GM23338 (cell line): ENCODE data around the gene METTL5. TPM values are rescaled to one million over a fixed set of nuclear protein-coding genes. Genes with fewer than 3 reads are reported as not detected.

Experiments used
- ATAC-seq: fragments of 200-7000 bp; cut with Tn5 transposase; 3 replicates; pipeline ENCODE4 v1.9.1; 2020
- DNase-seq: peaks from one replicate; pipeline ENCODE4 v3.0.0-alpha.2; 2015; ENCODE audit warnings: low spot score
- H2AFZ ChIP-seq: fragments of 200-600 bp; sonication (generic); 2 replicates; pipeline ENCODE4 v1.8.0; 2016; ENCODE audit warnings: antibody characterized with exemption, mild to moderate bottlenecking, moderate library complexity
- H3F3A ChIP-seq: fragments of 200-600 bp; sonication (generic); replicated peaks from 2 replicates; pipeline ENCODE4 v1.8.0; 2017; ENCODE audit warnings: antibody characterized with exemption, mixed run types, low read depth
- H3K27ac ChIP-seq: fragments of 200-600 bp; sonication (generic); 2 replicates; pipeline ENCODE4 v1.6.1; 2016; ENCODE audit warnings: low read depth
- H3K27me3 ChIP-seq: fragments of 200-600 bp; sonication (generic); 2 replicates; pipeline ENCODE4 v1.8.0; 2016; ENCODE audit warnings: mild to moderate bottlenecking, mixed run types, moderate library complexity; ENCODE audit not compliant: insufficient read depth
- H3K36me3 ChIP-seq: fragments of 200-600 bp; sonication (generic); 2 replicates; pipeline ENCODE4 v1.8.0; 2016; ENCODE audit warnings: mild to moderate bottlenecking; ENCODE audit not compliant: insufficient read depth
- H3K4me1 ChIP-seq: fragments of 200-600 bp; sonication (generic); 2 replicates; pipeline ENCODE4 v1.8.0; 2016; ENCODE audit warnings: mild to moderate bottlenecking, moderate library complexity; ENCODE audit not compliant: insufficient read depth
- H3K4me2 ChIP-seq: fragments of 200-600 bp; sonication (generic); 2 replicates; pipeline ENCODE4 v1.7.1; 2017; ENCODE audit warnings: mixed run types
- H3K4me3 ChIP-seq: fragments of 200-600 bp; sonication (generic); 2 replicates; pipeline ENCODE4 v1.6.1; 2016; ENCODE audit warnings: mixed run types
- H3K79me2 ChIP-seq: fragments of 200-600 bp; sonication (generic); replicated peaks from 2 replicates; pipeline ENCODE4 v1.8.0; 2017; ENCODE audit warnings: mild to moderate bottlenecking; ENCODE audit not compliant: insufficient read depth
- H3K9me2 ChIP-seq: fragments of 200-600 bp; sonication (generic); 2 replicates; pipeline ENCODE4 v1.8.0; 2017; ENCODE audit not compliant: insufficient read depth
- H4K20me1 ChIP-seq: fragments of 200-600 bp; sonication (generic); replicated peaks from 2 replicates; pipeline ENCODE4 v1.8.0; 2017; ENCODE audit warnings: mild to moderate bottlenecking; ENCODE audit not compliant: insufficient read depth
- H3K27ac Mint-ChIP-seq: 2 replicates; pipeline ENCODE4 v1.8.0; 2020; ENCODE audit warnings: inconsistent platforms, mild to moderate bottlenecking, moderate library complexity, mixed read lengths
- H3K27me3 Mint-ChIP-seq: 3 replicates; pipeline ENCODE4 v1.8.0; 2022; ENCODE audit warnings: low read depth, mild to moderate bottlenecking, moderate library complexity, mixed read lengths, inconsistent platforms; ENCODE audit not compliant: insufficient read depth, poor library complexity
- H3K36me3 Mint-ChIP-seq: 3 replicates; pipeline ENCODE4 v1.8.0; 2021; ENCODE audit warnings: low read depth, mild to moderate bottlenecking, inconsistent platforms, moderate library complexity, mixed read lengths
- H3K4me1 Mint-ChIP-seq: 3 replicates; pipeline ENCODE4 v1.8.0; 2020; ENCODE audit warnings: mild to moderate bottlenecking, inconsistent platforms, mixed read lengths
- H3K4me3 Mint-ChIP-seq: 3 replicates; pipeline ENCODE4 v1.8.0; 2021; ENCODE audit warnings: moderate library complexity, mild to moderate bottlenecking, inconsistent platforms, mixed read lengths
- H3K9me3 Mint-ChIP-seq: 3 replicates; pipeline ENCODE4 v1.8.0; 2020; ENCODE audit warnings: moderate library complexity, mild to moderate bottlenecking, inconsistent platforms, mixed read lengths
- CREB1 ChIP-seq: fragments of 250-450 bp; sonication (Bioruptor Pico); IDR thresholded peaks from 2 replicates; pipeline ENCODE4 v1.5.0; 2020; ENCODE audit warnings: low read depth, mild to moderate bottlenecking, moderate library complexity
- EZH2 ChIP-seq: fragments of 200-600 bp; sonication (generic); IDR thresholded peaks from one replicate; pipeline ENCODE4 v1.8.0; 2017; ENCODE audit warnings: antibody characterized with exemption, mild to moderate bottlenecking, low read depth; ENCODE audit not compliant: unreplicated experiment
- NANOG ChIP-seq: IDR thresholded peaks from 2 replicates; pipeline ENCODE4 v1.6.1; 2016; ENCODE audit warnings: antibody characterized with exemption, borderline replicate concordance
- POLR2AphosphoS5 ChIP-seq: IDR thresholded peaks from 2 replicates; pipeline ENCODE4 v1.6.1; 2016; ENCODE audit warnings: antibody characterized with exemption, low read depth
- ZNF114 ChIP-seq: fragments of 250-450 bp; sonication (Bioruptor Pico); IDR thresholded peaks from 2 replicates; pipeline ENCODE4 v1.5.0; 2020; ENCODE audit warnings: mild to moderate bottlenecking, moderate library complexity
- polyA plus RNA-seq: library from polyadenylated mRNA; unstranded; fragments of >200 nt; fragmentation: Nextera tagmentation; extraction: Ambion mirVana; gene quantifications from 2 replicates; pipeline ENCODE4 v1.2.1, GENCODE V29; 2016
- total RNA-seq: library from RNA; depleted of rRNA; stranded (reverse); fragments of >200 nt; shearing (Covaris generic); gene quantifications from 2 replicates; pipeline ENCODE4 v1.2.3, GENCODE V29; 2014
- TF ChIP-seq, protein P1 (sequence below), 2 experiments: fragments of 200-600 bp in 1 of 2; sonication (generic) in 1 of 2; conservative IDR thresholded peaks; 2 replicates each; pipeline versions ENCODE4 v1.5.1 to v1.6.1; 2016 to 2017; ENCODE audit warnings: antibody characterized with exemption in 2 of 2, low read depth in 2 of 2, mild to moderate bottlenecking in 2 of 2, moderate library complexity in 1 of 2
- TF ChIP-seq, protein P2 (sequence below): fragments of 250-450 bp; sonication (Bioruptor Pico); IDR thresholded peaks from 2 replicates; pipeline ENCODE4 v1.5.0; 2020; ENCODE audit warnings: mild to moderate bottlenecking, moderate library complexity
- TF ChIP-seq, protein P3 (sequence below): IDR thresholded peaks from one replicate; pipeline ENCODE4 v1.6.1; 2018; ENCODE audit warnings: antibody characterized with exemption; ENCODE audit not compliant: unreplicated experiment

The METTL5 gene
- total and polyA plus RNA-seq, 2 experiments from 2014 or later, result 74.8 to 233 TPM

DNA sequence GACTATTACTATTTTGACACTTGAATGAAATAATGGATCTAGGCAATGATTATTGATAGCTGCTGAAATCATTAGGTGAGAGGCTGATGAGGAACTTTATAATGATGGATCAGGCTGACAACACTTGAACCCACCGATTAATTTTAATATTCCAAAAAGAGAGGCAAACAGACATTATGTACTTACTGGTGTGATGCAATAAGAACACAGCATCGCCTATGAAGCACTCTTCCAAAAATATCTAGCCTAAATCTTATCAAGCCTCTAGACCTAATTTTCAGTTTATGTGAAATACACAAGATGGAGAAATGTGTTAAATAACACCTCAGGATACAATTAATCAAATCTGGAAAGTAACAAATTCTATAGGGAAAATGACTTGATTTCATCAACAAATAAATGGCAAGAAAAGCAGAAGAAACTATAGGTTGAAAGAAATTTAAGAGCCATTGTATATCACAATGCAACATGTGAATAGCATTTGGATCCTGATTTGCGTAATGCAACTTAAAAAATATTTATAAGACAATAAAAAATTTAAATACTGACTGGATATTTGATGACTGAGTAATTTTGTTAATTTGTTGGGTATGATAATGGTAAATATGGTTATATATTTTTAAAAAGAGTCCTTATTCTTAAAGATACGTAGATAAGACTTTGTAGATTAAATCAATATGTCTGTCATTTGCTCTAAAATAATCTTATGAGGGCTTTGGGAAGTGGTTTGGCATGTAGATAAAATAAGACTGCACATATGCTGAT, 43.3 kb downstream of the METTL5 start:
- H3F3A ChIP-seq, result no peaks in the 10 kb centered on the region
- Mint-ChIP-seq H3K27me3 (peaks cover 2% of the 10 kb centered on the region), H3K36me3 (no peaks in the 10 kb centered on the region), H3K4me1 (no peaks in the 10 kb centered on the region), H3K4me3 (no peak overlapping the region), H3K27ac (no peak overlapping the region), H3K9me3 (no peaks in the 10 kb centered on the region)
- ATAC-seq (no peak), DNase-seq (no peak)
- TF ChIP-seq, protein P1, sequence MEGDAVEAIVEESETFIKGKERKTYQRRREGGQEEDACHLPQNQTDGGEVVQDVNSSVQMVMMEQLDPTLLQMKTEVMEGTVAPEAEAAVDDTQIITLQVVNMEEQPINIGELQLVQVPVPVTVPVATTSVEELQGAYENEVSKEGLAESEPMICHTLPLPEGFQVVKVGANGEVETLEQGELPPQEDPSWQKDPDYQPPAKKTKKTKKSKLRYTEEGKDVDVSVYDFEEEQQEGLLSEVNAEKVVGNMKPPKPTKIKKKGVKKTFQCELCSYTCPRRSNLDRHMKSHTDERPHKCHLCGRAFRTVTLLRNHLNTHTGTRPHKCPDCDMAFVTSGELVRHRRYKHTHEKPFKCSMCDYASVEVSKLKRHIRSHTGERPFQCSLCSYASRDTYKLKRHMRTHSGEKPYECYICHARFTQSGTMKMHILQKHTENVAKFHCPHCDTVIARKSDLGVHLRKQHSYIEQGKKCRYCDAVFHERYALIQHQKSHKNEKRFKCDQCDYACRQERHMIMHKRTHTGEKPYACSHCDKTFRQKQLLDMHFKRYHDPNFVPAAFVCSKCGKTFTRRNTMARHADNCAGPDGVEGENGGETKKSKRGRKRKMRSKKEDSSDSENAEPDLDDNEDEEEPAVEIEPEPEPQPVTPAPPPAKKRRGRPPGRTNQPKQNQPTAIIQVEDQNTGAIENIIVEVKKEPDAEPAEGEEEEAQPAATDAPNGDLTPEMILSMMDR (conservative IDR thresholded peaks at IDR 0.05; ENCODE audit: low read depth in 2 of 2), result no peak
- TF ChIP-seq NANOG, result no peak
- TF ChIP-seq POLR2AphosphoS5, result no peak
- TF ChIP-seq CREB1 (CRISPR knock-in tag), result no peak
- no peak for TF ChIP-seq ZNF114 (CRISPR knock-in tag)
- no peak overlapping the region for H3K4me2 ChIP-seq
- H3K27ac ChIP-seq, result no peak overlapping the region
- H3K9me2 ChIP-seq, result 0 out of 2 replicates have a peak, but pooled peaks cover 3% of the 10 kb centered on the region
- H3K36me3 ChIP-seq, result no peaks in the 10 kb centered on the region
- H3K79me2 ChIP-seq, result no peaks in the 10 kb centered on the region
- H3K27me3 ChIP-seq, result no peaks in the 10 kb centered on the region
- H4K20me1 ChIP-seq, result no peaks in the 10 kb centered on the region
- no peaks in the 10 kb centered on the region for H3K4me1 ChIP-seq
- H2AFZ ChIP-seq, result no peak overlapping the region
- no peak overlapping the region for H3K4me3 ChIP-seq

DNA sequence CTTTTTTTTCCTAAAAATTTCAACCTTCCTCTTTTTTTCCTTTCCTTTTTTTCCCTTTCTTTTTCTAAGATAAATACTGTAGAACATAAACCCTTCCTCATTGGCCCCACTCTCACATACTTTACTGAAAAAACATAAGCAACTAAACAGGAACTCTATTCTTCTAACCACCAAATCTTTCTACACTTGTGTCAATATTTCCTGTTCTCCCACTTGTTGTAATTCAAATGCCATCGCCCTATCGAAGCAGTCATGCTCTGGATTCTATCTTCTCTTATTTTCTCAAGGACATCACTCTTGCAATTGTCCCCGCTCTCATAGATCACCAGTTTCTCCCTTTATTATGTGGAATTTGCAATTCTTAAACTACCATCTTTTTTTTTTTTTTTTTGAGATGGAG, 46.3 kb downstream of the METTL5 start:
- no peak for DNase-seq
- Histone ChIP-seq H3K27ac (no peak overlapping the region), H3K9me2 (0 out of 2 replicates have a peak, but pooled peaks cover 3% of the 10 kb centered on the region), H3K27me3 (no peaks in the 10 kb centered on the region), H3F3A (no peaks in the 10 kb centered on the region), H4K20me1 (no peaks in the 10 kb centered on the region), H3K4me1 (no peaks in the 10 kb centered on the region), H2AFZ (no peak overlapping the region), H3K4me3 (no peak overlapping the region), H3K79me2 (no peaks in the 10 kb centered on the region), H3K4me2 (no peak overlapping the region), H3K36me3 (no peaks in the 10 kb centered on the region)
- Mint-ChIP-seq H3K4me1 (no peaks in the 10 kb centered on the region; the same call in 2 of the 3 replicates), H3K9me3 (no peaks in the 10 kb centered on the region), H3K27ac (no peak overlapping the region), H3K4me3 (no peak overlapping the region), H3K27me3 (peaks cover 2% of the 10 kb centered on the region), H3K36me3 (no peaks in the 10 kb centered on the region)
- no peak for ATAC-seq
- TF ChIP-seq, protein P2, sequence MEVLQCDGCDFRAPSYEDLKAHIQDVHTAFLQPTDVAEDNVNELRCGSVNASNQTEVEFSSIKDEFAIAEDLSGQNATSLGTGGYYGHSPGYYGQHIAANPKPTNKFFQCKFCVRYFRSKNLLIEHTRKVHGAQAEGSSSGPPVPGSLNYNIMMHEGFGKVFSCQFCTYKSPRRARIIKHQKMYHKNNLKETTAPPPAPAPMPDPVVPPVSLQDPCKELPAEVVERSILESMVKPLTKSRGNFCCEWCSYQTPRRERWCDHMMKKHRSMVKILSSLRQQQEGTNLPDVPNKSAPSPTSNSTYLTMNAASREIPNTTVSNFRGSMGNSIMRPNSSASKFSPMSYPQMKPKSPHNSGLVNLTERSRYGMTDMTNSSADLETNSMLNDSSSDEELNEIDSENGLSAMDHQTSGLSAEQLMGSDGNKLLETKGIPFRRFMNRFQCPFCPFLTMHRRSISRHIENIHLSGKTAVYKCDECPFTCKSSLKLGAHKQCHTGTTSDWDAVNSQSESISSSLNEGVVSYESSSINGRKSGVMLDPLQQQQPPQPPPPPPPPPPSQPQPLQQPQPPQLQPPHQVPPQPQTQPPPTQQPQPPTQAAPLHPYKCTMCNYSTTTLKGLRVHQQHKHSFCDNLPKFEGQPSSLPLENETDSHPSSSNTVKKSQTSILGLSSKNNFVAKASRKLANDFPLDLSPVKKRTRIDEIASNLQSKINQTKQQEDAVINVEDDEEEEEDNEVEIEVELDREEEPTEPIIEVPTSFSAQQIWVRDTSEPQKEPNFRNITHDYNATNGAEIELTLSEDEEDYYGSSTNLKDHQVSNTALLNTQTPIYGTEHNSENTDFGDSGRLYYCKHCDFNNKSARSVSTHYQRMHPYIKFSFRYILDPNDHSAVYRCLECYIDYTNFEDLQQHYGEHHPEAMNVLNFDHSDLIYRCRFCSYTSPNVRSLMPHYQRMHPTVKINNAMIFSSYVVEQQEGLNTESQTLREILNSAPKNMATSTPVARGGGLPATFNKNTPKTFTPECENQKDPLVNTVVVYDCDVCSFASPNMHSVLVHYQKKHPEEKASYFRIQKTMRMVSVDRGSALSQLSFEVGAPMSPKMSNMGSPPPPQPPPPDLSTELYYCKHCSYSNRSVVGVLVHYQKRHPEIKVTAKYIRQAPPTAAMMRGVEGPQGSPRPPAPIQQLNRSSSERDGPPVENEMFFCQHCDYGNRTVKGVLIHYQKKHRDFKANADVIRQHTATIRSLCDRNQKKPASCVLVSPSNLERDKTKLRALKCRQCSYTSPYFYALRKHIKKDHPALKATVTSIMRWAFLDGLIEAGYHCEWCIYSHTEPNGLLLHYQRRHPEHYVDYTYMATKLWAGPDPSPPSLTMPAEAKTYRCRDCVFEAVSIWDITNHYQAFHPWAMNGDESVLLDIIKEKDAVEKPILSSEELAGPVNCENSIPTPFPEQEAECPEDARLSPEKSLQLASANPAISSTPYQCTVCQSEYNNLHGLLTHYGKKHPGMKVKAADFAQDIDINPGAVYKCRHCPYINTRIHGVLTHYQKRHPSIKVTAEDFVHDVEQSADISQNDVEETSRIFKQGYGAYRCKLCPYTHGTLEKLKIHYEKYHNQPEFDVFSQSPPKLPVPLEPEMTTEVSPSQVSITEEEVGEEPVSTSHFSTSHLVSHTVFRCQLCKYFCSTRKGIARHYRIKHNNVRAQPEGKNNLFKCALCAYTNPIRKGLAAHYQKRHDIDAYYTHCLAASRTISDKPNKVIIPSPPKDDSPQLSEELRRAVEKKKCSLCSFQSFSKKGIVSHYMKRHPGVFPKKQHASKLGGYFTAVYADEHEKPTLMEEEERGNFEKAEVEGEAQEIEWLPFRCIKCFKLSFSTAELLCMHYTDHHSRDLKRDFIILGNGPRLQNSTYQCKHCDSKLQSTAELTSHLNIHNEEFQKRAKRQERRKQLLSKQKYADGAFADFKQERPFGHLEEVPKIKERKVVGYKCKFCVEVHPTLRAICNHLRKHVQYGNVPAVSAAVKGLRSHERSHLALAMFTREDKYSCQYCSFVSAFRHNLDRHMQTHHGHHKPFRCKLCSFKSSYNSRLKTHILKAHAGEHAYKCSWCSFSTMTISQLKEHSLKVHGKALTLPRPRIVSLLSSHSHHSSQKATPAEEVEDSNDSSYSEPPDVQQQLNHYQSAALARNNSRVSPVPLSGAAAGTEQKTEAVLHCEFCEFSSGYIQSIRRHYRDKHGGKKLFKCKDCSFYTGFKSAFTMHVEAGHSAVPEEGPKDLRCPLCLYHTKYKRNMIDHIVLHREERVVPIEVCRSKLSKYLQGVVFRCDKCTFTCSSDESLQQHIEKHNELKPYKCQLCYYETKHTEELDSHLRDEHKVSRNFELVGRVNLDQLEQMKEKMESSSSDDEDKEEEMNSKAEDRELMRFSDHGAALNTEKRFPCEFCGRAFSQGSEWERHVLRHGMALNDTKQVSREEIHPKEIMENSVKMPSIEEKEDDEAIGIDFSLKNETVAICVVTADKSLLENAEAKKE (CRISPR knock-in tag), result no peak
- TF ChIP-seq CREB1 (CRISPR knock-in tag) (no peak), EZH2 (no peak)
- TF ChIP-seq, protein P3, sequence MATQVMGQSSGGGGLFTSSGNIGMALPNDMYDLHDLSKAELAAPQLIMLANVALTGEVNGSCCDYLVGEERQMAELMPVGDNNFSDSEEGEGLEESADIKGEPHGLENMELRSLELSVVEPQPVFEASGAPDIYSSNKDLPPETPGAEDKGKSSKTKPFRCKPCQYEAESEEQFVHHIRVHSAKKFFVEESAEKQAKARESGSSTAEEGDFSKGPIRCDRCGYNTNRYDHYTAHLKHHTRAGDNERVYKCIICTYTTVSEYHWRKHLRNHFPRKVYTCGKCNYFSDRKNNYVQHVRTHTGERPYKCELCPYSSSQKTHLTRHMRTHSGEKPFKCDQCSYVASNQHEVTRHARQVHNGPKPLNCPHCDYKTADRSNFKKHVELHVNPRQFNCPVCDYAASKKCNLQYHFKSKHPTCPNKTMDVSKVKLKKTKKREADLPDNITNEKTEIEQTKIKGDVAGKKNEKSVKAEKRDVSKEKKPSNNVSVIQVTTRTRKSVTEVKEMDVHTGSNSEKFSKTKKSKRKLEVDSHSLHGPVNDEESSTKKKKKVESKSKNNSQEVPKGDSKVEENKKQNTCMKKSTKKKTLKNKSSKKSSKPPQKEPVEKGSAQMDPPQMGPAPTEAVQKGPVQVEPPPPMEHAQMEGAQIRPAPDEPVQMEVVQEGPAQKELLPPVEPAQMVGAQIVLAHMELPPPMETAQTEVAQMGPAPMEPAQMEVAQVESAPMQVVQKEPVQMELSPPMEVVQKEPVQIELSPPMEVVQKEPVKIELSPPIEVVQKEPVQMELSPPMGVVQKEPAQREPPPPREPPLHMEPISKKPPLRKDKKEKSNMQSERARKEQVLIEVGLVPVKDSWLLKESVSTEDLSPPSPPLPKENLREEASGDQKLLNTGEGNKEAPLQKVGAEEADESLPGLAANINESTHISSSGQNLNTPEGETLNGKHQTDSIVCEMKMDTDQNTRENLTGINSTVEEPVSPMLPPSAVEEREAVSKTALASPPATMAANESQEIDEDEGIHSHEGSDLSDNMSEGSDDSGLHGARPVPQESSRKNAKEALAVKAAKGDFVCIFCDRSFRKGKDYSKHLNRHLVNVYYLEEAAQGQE, result no peak
